Amygdala (tissue), 56 donors: ENCODE measurements around the gene UNC13C.
A peak's percentile ranks its signal among the peaks of the same experiment; 100 is the strongest.

Experiments used
- DNase-seq, 56 donors: peaks; one replicate each; lab custom pipeline; 2025; lab: John Stamatoyannopoulos, UW

The UNC13C gene

DNA sequence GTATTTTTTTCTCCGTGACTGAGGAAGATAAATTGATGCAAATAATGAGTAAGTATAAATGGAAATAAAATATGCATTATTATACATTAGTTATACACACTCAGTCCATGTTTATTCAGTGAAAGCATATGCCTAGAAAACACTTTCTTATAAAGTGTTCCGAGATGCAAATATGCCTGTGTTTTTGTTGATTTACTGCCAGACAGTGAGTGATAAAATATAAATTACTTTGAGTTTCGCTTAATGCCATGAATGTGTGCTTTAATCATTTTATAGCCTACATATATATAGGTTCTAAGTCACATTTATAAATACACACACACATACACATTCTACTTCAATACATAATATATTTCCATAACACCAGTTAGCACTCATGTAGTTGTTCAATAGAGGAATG is 569.2 kb downstream of the UNC13C start:
- no peak for DNase-seq

DNA sequence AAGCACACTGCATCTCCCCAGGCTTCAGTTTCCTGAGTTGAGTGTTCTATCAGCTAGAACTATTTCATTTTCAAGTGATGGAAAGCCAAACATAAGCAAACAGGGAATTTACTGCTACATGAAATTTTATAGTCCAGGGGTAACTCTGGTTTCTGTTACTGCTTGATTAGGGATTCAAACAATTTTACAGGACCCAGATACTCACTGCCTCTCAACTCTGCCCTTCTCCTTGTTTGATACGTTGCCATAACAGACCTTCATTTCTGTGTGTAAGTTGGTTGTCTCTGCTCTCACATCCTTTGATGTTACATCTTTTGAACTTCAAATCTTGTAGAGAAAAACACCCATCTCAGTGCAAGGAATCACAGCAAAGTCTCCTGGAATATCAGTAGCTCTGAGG is 572.7 kb downstream of the UNC13C start:
- DNase-seq = no peak

DNA sequence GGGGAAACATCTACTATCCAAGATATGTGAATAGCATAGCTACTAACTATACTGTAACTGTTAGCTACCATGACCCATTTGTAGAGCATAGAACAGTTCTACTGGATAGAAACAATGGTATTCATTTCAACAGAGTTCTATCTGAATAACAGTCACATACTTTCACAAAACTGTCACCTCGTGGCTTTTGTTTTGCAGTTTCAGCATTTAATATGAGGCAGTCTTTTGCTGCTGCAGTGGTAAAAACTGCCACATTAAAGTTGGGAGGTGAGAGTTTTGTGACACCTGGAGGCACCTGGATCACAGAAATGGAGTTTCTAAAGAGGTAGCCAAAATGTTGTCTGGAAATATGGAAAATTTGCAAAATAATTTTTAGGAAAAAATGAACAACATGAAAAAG is 578.0 kb downstream of the UNC13C start:
- no peak for DNase-seq

DNA sequence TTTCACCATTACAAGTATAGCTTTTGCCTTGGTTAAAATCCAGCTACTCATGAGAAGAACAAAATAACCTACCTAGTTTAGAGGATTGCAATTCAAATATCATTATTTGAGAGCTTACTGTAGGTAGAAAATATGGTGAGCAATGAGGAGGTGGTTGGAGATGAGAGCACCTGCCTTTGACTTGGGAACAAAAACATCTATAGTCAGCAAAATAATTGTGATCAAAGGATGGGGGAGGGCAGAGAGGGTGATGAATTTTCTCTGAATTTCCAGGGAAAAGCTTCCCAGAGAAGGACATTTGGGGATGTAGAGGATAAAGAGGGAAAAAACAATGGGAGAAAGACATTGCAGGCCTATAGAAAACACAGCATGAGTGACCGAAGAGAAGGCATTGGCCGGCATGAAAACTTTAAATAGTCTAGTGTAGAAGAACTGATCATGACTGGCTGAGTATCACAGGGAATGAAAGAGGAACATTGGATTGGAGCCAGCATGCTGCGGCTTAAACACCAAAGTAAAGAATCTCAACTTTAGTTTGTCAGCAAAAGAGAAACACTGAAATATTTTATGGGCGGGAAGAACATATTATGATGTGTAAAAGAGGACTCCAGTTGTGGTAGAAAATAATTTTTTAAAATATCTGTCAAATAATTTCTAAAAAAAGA is 581.3 kb downstream of the UNC13C start:
- DNase-seq = peak in 3 of 56 donors; percentile 1 to 30 (median 25)

DNA sequence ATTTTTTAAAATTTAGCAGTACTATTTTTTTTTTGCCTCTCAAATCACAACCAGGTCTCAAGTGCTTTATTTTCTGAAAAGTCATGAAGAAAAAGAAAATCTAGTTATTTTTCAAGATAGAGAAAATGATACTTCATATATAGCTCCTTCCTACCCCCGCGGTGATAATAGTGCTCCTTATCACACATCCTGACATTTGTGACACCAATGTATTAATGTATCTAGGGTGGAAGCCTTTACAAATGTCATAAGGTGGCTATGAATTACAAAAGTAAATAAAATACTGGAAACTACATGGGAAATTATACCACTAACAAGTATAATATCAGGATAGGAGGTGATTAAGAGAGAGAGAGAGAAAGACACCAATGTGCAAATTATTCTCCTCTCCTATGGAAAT is 582.2 kb downstream of the UNC13C start:
- no peak for DNase-seq

DNA sequence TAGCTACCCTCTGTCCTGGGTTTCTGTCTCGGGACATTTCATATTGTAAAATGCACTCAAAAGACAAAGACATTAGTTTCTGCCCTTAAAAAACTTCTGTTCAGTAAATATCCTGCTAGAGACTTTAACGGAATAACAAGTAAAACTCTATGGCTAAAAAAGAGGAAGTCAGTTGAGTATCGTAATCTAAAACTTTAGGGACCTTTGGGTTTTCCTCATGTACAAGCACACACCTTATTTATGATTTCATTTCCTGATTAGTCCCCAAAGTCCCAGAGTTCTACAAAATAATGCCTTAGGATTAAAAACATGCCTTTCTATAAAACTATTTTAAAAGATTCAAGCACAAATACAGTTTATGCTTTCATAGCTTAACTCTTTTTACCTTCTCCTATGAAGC is 585.9 kb downstream of the UNC13C start:
- no peak for DNase-seq

DNA sequence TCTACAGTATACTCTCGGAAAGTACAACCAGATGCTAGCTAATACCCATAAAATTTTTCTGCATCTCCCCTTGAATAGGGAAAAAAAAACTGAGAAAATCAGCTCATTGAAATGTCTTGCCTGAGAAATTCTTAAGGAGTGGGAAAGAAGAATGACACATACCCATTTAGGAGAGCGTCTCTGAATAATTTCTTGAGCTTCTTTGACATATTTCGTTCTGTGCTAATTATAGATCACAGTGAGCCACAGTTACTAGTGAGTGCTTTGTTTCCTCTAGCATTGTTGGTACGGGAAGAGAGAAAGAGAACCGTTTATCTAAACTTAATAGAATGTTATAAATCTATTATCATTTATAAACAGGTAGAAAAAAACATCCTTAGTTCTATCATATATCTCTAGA is 588.4 kb downstream of the UNC13C start:
- no peak for DNase-seq

DNA sequence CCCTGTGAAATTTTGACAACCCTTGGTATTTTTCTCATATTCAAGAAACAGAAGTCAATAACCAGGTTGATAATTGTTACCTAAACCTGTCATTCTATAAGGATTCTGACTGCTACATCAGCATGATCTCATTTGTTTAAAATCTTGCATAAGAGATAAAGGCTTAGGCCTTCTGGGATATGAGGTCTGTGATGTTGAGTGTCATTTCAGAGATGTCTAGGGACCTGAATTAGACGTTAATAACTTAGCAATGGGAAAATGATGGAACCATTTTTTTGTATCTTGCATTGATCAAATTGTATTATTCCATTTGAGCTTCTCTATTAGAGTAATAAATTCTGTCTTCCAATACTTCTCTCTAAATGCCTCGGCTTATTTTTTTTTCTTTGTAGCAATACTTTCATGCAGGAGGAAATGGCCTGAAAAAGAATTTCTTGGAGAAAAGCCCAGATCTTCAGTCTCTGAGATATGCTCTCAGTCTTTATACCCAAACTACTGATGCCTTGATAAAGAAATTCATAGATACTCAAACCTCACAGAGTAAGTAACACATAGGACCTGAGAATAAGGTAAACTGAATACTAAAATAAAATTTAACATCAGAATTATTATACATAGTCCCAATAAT is 589.3 kb downstream of the UNC13C start:
- DNase-seq = no peak

DNA sequence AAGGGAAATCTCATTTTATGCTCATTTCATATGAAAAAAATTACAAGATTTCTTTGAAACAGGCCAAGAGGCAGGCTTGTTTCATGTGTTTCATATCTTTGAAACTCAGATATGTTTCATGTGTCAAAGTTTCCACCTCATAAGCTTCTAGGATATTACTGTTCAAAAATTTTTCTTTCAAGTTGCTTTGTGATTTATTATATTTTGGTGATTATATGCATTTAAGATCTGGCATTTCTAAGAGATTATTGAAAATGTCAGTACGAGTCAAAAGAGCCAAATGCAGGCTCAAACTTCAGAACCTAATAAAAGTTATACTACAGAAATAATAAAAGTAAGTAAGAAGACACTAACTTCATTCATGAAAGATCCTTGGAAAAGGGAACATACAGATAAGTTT is 590.1 kb downstream of the UNC13C start:
- DNase-seq = no peak

DNA sequence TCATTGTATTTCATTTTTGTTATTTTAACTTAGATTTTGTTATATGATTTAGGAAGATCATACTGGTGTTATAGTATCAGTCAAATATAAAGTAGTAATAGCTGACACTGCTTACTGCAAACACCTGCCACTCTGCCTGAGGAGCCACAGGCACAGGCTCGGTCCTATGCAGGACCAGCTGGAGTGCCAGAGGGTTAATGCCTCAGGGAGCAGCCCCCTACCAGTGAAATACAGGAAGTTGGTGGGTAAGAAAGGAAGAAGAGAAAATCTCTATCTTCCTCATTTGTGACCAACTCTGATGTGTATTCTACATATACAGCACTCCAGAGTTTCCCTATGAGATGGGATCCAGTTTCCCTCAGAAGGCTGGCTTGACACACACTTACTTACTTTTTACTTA is 593.3 kb downstream of the UNC13C start:
- no peak for DNase-seq

DNA sequence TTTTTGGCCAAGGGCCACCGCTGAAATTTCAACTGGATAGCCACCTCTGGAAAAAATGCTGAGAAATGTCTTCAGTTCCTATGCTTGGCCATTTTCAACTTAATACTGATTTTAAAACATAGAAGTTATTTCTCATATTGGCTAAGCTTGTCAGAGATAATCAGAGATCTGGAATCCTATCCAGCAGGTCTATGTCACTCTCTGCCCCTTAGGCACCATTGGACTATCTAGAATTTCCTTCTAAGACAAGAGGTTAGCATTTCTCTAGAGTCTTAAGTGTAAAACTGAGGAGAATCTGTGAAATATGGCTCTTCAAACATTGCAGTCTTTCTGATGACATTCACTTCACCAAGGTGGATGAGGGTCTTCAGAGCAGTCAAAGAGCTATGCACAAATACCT is 597.3 kb downstream of the UNC13C start:
- no peak for DNase-seq

DNA sequence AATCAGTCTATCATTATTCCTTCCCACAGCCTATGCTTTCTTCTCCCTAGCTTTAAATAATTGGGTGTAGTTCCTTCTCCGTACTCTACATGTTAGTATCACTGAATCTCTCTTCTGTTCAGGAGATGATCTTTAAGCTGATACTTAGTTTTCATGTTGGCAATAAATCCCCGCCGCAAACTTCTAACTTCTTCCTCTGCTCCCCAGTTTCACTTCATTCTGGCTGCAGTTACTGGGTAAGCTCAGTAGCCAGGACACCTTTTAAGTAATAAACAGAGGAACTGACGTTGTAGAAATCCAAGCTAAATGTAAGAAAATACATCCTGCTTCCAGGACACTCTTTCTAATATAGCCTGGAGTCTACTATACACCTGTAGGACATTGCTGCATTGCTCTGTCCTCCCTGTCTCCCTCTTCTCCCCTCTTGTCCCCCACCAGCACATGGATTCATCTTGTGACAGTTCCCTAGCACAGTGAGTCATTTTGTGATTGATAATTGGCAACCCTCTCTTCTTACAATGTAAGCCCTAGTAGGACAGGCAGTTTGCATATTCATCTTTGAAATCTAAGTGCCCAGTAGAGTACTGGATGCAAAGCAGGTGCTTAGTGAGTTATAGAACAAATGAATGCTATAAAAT is 598.2 kb downstream of the UNC13C start:
- peak in 1 of 56 donors; percentile 3 for DNase-seq

DNA sequence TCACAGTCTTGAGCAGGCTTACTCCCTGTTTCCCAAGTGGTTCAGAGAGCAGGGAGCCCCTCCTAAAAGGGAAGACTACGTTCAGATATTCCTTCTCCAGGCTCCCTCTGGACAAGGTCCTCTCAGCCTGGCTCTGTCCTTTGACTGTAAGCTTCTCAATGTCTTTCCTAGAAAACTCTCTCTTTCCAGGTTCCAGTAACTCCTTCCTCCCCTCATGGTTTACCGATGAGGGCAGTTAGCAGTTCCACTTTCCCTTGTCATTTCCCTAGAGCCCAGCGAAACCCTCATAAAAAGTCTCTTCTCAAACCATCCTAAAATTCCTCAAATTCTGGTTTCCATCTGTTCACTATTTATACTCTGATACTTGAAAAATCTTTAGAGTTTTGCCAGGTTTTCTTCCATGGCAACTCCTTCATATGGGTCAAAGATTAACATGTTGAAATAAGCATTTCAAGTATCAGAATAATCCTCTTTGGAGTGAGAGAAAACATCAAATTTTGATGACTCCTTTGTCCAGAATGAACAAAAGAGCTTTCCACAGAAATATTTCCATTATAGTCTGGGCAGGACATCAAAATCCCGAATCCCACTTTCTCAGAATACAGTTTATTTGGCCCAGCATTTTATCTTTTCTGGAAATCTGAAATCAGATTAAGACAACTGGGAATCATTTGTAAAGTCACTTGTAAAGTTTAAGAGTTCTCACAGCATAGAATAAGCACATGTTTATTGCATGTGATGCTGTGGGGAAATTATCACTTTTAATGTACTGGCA is 599.4 kb downstream of the UNC13C start:
- DNase-seq = no peak

DNA sequence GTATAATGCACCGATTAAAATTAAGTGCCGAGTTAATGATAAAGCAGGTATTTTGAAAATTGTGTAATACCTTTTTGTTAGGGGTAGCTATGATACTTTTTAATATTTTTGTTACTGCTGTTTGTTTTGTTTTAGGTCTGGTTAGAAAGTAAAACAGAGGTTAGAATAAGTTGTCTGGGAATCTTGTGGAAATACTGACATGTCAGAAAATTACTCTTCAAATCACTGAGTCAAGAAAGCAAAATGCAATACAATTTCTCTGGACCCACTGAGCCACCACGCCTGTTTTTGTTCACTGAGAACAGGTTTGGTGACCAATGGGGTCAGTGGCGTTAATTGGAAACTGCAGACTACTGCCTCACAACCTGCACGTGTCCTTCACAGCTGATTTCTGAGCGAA is 601.6 kb downstream of the UNC13C start:
- DNase-seq = no peak

DNA sequence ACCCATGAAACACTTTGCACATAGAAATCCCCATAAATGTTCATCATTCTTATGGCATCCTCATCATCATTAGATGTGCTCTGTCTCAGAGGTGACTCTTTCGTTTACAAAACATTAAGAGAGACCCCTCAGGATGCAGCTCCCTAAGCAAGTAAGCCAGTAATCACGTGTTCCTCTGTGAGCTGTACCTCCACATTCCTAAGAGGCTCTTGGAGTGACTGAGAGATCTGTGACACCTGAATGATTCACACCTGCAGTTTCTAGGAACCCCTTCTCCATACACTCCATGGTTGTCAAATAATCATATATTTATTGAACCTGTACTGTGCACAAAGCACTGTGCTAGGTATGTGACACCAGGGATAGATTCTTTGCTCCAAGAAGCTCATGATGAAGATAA is 602.4 kb downstream of the UNC13C start:
- DNase-seq = no peak

DNA sequence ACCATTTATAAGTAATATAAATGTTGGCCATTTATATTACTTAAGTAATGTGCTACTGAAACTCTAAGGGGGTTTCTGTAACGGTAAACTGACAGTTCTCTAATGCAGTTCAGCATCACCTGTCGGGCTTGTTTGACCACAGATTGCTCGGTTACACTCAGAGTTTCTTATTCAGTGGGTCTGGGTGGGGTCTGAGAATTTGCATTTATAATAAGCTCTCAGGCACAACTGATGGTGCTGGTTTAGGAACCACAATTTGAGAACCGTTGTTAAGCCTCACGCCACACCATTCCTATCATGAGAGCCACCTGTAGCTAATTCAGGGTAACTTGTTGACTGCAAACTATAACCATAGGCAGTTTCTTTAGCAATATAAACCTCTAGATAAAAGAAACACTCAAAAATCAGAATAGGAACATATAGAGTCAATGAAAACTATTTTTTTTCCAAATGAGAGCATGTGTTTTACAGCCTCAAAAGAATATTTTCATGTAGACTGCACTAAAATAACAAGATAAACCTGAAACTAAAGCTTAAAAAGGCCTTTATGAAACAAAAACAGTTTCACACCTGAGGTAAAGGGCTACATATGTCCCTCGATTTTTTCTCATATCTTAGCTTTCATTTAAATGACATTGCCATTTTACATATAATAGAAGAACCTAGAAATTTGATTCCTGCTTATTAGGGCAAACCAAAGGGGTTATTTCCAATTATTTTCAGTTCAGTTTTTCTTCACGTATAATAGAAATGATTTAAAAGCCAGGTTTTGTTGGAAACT is 604.8 kb downstream of the UNC13C start:
- DNase-seq = no peak

DNA sequence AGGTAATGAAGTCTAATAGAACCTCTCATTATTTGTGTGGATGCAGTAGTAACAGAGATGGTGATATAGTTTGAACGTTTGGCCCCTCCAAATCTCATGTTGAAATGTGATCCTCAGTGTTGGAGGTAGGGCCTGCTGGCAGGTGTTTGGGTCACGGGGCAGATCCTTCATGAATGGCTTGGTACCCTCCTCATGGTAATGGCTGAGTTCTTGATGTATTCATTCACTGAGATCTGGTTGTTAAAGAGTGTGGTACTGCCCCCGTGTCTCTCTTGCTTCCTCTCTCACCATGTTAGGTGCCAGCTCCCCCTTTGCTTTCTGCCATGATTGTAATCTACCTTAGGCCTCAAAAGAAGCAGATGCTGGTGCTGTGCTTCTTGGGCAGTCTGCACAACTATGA is 606.8 kb downstream of the UNC13C start:
- DNase-seq = no peak

DNA sequence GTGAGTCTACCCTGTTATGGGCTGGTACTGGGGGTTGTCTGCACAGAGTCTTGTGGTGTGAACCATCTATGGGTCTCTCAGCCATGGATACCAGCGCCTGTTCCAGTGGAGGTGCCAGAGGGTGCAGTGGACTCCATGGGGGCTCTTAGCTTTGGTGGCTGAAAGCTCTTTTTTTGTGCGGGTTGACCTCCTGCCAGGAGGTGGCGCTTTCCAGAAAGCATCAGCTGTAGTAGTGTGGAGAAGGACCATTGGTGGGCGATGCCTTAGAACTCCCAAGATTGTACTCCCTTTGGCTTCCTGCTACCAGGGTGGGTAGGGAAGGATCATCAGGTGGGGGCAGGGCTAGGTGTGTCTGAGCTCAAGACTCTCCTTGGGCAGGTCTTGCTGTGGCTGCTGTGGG is 615.9 kb downstream of the UNC13C start:
- DNase-seq = no peak

DNA sequence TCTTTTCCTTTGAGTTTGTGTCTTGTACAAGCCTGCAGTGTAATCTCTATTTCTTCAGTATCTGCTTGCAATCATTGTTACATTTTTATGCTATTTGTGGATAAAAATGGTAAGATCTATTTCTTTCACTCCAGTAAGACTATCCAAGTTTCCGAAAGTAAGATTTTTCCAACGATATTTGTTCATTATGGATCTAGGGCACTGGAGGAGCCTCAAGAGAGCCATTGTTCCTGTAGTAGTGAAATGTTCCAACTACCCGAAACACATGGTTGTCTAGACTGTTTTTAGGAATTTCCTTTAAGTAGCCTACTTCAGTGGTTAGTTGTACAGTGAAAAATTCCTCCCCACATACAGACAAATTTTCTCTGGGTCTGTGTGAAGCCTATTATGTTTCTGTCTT is 621.1 kb downstream of the UNC13C start:
- DNase-seq = no peak

DNA sequence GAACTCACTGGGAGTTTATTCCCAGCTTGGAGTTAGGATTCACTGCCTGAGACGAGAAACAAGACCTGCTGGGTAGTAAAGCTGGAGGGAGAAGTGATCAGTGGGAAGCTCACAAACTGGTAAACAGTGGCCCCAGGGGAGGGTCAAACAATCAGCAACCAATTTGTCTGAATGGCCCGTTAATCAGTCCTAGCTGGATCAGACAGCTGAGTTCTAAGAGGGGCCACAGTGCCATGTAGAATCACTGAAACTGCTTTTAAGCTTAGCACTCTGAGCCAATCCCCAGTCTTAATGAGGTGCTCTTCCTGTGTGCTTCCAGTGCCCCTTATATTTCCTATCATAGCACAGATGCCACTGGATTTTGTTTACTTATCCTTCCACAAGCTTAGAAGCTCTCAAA is 626.8 kb downstream of the UNC13C start:
- DNase-seq = no peak

DNA sequence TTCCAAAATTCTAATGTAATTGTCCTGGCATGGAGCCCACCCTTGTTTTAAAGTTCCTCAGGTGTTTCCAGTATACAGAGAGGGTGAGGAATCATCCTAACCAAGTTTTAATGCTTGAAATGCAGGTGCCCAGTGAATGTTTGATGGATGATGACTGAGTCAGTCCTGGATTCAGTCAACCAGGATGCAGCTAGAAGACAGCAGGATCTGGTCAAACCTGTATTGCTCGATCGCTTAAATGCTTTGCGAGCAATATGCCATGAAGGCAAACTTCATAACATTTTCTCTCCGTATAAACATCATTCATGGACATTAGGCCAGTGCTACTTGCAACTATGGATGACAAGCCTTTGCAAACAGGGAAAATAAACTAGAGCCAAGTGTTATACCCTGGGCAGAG is 627.3 kb downstream of the UNC13C start:
- no peak for DNase-seq
